Right kidney (tissue), 9 donors: ENCODE results near the gene RAB24.
"Not testable (repeated sequence)": the region's sequence is repeated elsewhere in the genome, so short reads cannot be mapped to it uniquely, and the experiment has no call there.

ENCODE experiments used
- DNase-seq: peaks from one replicate; pipeline ENCODE4 v3.0.0-alpha.2; 2016
- long read RNA-seq, 8 donors: transcript quantifications; one replicate each; lab custom pipeline, GENCODE V29; 2026

RAB24 gene
- long read RNA-seq, donor 1, transcript RAB24-201 (8 exons, 1,311 nt), result major isoform, 15 of 23 reads
- long read RNA-seq, donor 1, transcript RAB24-206 (7 exons, 1,820 nt), result minor isoform, 7 of 23 reads
- long read RNA-seq, donor 1, partial matches to known transcripts, result 0 of 23 reads
- long read RNA-seq, donor 1, other reads (novel, unspliced or antisense), result 0 of 23 reads
- long read RNA-seq, donor 2, partial matches to known transcripts, result 0 of 6 reads
- long read RNA-seq, donor 2, other reads (novel, unspliced or antisense), result 0 of 6 reads
- long read RNA-seq, donor 3, transcript RAB24-201 (8 exons, 1,311 nt), result major isoform, 7 of 13 reads
- long read RNA-seq, donor 3, partial matches to known transcripts, result 0 of 13 reads
- long read RNA-seq, donor 3, other reads (novel, unspliced or antisense), result 0 of 13 reads
- long read RNA-seq, donor 4, transcript RAB24-201 (8 exons, 1,311 nt), result minor isoform, 5 of 13 reads
- long read RNA-seq, donor 4, transcript RAB24-206 (7 exons, 1,820 nt), result major isoform, 8 of 13 reads
- long read RNA-seq, donor 4, partial matches to known transcripts, result 0 of 13 reads
- long read RNA-seq, donor 4, other reads (novel, unspliced or antisense), result 0 of 13 reads
- long read RNA-seq, donor 5, transcript RAB24-201 (8 exons, 1,311 nt), result major isoform, 9 of 24 reads
- long read RNA-seq, donor 5, partial matches to known transcripts, result 10 of 24 reads
- long read RNA-seq, donor 5, other reads (novel, unspliced or antisense), result 0 of 24 reads
- long read RNA-seq, donor 6, transcript RAB24-201 (8 exons, 1,311 nt), result major isoform, 8 of 11 reads
- long read RNA-seq, donor 6, partial matches to known transcripts, result 0 of 11 reads
- long read RNA-seq, donor 6, other reads (novel, unspliced or antisense), result 0 of 11 reads
- long read RNA-seq, donor 7, transcript RAB24-206 (7 exons, 1,820 nt), result minor isoform, 5 of 24 reads
- long read RNA-seq, donor 7, transcript RAB24-201 (8 exons, 1,311 nt), result major isoform, 12 of 24 reads
- long read RNA-seq, donor 7, partial matches to known transcripts, result 6 of 24 reads
- long read RNA-seq, donor 7, other reads (novel, unspliced or antisense), result 0 of 24 reads
- long read RNA-seq, donor 8, transcript RAB24-201 (8 exons, 1,311 nt), result major isoform, 10 of 14 reads
- long read RNA-seq, donor 8, partial matches to known transcripts, result 0 of 14 reads
- long read RNA-seq, donor 8, other reads (novel, unspliced or antisense), result 0 of 14 reads

DNA sequence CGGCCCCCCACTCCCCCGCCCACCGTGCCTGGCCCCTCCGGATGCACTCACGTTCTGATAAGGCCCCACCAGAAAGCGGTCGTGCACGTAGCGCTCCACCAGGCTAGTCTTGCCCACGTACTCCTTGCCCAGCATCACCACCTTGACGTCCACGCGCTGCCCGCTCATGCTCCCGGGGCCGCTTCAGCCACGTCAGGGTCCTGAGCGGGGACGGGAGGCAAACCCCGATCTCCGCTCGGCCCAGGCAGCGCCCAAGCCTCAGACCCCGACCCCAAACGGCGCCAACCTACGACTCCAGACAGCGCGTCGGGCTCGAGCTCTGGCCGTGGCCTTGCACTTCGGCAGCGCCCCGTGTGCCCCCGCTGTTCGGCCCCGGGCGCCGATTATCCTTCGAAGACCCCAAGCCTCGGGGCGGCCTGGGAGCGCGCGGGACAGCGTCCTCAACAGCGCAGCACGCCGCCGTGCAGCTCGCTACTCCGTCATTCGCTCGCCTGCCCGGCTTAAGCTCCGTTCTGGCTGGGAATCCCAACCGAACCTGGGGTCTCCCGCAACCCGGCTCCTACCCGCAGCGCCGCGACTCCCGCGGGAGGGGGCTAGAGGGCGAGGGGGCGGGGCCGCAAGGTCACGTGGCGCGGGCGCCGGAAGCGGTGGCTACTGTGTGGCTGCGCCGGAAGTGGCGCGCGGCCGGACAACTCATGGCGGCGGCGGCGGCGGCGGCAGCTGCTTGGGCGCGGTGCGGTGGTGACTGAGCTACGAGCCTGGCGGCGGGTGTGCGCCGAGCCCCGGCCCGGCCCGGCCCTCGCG is at the start of gene RAB24, which contains the start of gene PRELID1:
RAB24 (minus strand) TSS at position 599 of the 804 bp plus-strand sequence; CDS start at position 168, 431 bp downstream.
PRELID1 (plus strand) TSS at position 679 of the 804 bp plus-strand sequence. CDS start 187 bp downstream, outside the sequence.
- peak; percentile 89 for DNase-seq

DNA sequence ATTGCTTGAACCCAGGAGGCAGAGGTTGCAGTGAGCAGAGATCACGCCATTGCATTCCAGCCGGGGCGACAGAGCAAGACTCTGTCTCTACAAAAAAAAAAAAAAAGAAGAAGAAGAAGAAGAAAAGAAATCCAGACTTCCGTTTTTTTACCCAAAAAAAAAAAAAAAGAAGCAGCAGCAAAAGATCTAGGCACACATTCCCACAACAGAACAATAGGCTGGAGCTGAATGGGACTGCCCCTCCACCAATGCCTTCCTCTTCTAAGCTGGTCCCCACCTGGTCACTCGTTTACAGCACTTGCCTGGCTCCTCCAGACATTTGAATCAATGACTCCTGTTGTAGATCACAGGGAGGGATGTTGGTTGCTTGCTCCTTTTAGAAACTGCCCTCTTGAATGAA is 49.6 kb upstream of the RAB24 start:
- DNase-seq, result no peak

DNA sequence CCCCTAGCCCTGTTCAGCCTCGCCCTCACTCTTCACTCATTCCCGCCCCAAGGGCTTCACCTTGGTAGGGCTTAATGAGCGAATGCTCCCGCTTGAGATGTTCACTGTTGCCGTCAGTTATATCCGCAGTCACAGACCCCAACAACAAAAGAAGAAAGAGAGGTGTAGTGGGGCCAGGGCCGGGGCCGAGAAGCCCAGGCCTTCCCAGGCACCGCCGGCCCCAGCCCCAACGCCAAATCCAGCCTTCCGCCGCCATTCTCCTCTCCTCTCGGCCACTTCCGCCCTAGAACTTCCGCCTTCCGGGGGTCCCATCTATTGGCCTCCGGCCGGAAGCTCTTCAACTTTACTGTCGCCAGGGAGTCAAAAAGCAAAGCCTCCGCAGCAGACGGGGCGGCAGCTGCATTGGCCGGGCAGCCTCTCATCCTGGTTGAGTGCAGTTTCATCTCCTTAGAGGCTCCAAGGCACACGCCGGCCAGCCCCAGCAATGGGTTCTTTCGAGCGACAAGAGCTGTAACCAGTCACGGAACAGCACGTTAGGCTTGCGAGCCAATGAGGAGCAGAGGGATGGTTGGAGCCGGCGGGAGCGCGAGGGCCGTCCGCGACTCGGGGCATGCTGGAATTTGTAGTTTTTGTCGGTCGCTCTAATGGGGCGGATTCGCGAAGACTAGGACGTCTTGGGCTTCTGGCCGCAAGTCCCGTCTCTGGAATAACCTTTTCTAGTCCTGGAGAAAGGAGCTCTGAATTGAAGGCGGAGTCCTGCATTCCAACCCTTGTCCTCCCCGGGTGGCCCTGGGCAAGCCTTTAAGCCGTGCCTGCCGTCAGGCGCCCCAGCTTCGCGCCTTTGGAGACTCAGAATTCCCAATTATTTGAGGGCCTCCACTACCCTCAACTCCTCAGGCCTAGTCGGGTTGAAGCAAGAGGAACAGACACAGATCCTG is 48.1 kb upstream of the RAB24 start, which contains the start of gene LMAN2:
LMAN2 (minus strand) TSS at position 277 of the 938 bp plus-strand sequence; CDS start at position 256, 21 bp downstream.
- DNase-seq, result peak; percentile 97

DNA sequence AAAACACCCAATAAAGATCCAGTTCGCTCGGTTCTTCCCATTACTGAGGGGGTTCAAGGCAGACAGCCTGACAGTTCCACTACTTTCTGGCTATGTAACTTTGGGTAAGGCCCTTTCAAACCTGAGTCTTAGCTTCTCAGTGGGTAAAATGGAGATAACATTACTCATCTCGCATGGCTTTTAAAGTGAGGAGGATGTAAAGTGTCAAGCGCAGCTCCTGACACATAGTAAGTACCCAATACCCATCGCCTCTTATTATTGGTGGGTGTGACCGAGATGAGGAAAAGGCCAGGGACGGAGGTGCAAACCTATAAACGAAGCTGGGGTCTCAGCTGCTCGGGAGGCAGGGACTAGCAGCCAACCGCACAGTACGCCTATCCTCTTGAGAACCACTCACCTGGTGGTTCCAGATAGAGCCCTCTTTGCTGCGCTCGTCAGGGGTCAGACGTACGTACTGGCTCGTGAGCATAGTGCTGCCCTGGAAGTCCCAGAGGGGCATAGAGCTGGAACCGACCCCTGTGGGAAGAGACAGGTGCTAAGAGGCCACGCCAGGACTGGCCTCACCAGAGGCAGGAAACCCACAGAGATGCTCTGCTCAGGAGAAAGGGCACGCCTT is 47.4 kb upstream of the RAB24 start:
- no peak for DNase-seq

DNA sequence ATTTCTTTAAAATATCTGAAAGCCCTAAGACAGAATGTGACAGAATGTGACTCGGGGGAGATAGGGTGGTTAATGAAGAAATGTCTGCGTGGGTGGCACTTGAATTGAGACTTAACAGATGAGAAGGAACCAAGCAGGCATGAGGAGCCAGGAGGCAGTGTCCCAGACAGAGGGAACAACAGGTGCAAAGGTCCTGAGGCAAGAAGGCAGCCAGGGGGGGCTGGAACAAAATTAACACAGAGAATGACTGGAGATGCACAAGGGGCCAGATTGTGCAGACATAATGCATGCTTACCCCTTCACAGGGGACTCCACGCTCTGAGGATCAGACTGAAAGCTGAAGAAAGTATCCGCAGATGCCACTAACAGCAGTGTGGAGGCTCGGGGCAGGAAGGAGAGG is 46.2 kb upstream of the RAB24 start:
- DNase-seq, result no peak

DNA sequence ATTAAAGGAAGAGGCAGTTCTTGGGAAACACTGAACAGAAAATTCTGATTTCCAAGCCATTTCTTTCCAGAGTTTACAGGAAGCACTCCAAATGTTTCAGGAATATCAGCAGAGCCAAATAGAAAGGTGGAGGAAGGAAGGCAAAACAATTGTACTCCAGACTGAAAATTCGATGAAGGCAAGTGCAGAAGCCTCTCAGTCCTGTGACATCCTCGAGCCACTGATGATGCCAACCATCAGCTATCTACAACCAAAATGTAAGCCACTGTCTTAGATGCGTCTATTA is 45.8 kb upstream of the RAB24 start:
- DNase-seq, result no peak

DNA sequence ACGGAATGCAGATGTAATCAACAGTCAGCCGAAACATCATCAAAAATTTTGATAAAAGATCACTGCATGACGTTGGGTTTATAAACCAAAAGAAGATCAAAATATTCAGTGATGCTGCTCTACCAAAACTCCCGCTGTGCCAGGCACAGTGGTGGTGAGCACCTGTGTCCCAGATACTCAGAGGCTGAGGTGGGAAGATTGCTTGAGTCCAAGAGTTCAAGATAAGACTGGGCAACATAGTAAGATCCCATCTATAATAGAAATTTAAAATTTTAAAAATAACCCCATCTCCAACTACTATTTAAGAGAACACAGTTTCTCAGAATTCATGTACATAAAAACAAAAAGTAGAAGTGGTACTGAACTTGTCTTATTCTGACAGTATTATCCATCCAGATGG is 44.2 kb upstream of the RAB24 start:
- DNase-seq, result no peak

DNA sequence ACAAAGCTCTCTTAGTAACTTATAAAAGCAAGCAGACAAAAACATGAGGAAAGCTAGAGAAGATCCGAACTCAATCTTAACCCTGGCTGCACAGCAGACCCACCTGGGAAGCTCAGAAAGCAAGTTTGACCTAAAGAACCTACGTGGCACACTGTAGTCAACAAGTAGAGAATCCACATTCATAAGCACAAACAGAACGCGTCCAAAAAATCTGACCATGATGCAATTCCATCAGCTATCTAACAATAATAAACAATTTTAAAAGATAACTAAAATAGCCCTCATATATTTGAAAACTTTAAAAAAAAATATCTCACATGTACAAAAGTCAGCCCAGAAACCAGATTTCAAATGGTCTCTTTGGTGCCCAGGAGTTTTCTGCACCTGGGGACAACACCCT is 43.3 kb upstream of the RAB24 start:
- no peak for DNase-seq

DNA sequence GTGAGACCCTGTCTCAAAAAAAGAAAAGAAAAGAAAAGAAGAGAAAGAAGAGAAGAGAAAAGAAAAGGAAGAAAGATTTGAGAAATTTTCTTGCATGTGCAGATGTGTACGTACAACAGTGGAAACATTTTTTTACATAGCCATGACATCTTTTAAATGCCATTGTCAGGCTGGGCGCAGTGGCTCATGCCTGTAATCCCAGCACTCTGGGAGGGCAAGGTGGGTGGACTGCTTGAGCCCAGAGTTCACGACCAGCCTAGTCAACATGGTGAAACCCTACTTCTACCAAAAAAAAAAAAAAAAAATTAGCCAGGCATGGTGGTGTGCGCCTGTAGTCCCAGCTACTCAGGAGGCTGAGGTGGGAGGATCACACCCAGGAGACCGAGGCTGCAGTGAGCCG is 41.4 kb upstream of the RAB24 start:
- DNase-seq, result no peak

DNA sequence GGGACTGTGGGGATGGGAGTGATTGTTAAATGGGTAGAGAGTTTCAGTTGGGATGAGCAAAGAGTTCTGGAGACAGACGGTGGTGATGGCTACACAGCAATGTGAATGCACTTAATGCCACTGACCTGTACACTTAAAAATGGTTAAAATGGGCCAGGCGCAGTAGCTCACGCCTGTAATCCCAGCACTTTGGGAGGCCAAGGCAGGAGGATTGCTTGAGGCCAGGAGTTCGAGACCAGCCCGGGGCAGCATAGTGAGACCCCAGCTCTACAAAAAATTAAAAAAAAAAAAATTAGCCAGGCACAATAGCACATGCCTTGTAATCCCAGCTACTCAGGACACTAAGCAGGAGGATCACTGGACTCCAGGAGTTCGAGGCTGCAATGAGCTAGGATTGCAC is 40.3 kb upstream of the RAB24 start:
- no peak for DNase-seq

DNA sequence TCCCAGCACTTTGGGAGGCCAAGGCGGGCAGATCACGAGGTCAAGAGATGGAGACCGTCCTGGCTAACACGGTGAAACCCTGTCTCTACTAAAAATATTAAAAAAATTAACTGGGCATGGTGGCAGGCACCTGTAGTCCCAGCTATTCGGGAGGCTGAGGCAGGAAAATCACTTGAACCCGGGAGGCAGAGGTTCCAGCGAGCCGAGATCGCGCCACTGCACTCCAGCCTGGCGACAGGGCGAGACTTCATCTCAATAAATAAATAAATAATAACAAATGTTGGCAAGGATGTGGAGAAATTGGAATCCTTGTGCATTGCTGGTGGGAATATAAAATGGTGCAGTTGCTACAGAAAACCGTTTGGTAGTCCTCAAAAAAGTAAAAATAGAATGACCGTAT is 39.5 kb upstream of the RAB24 start:
- DNase-seq, result not testable (repeated sequence)

DNA sequence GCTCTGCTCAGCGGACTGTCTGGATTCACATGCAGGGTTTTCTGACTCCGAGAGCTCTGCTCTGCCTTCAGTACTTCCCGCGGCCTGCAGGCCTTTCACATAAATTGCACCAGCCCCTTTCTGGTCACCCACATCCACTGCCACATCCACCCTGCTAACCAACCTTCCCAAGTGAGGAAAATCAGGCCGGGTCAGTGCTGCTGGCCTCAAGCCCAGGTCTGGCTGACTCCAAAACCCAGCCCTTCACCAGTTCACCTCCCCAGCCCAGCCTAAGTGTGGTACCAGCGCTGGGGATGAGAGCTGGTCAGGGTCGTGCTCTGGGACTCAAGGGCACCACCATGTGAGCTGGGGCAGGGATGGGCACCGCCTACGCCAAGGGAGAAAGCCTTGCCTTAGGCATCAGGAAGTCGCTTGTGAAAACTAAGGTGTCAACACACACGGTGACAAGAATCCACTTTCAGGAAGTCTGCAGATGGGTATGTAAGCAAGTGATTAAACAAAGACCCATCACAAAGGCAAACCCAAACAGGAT is 35.7 kb upstream of the RAB24 start:
- no peak for DNase-seq

DNA sequence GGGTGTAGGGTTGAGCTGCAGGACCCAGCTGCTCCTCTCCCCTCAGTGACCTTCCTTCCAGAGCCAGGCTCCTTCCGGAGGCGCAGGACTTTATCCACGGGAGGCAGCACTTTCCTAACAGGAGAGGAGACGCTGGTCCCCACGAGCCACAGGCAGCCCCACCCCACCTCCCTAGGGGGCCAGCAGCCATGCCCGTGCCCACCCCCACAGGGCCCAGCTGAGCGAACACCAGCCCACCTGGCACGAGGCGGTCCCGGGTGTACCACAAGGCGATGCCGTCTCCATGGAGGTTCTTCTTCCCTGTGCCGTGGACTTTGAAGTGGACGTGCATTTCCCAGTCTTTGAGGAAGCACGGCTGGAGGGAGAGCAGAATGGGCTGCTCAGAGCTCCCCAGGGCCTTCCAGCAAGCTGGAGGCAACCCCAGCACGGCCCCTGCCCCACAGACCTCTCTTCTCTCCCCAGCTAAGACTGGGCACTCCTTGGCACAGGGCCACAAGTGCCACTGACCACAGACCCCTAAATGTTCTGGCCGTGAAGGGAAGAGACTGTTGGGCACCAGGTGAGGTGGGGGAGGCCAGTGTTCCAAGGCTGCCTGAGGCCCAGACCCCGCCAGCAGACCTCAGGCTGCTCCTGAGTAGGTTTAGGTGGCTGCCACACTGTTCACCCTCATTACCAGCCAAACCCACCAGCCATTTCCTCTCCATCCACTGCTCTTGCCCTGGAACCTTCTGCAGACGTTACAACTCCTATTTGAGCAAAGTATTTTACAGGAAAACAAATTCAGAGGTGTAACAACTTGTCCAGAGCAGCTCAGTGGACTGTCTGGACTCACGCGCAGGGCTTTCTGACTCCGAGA is 35.0 kb upstream of the RAB24 start:
- no peak for DNase-seq

DNA sequence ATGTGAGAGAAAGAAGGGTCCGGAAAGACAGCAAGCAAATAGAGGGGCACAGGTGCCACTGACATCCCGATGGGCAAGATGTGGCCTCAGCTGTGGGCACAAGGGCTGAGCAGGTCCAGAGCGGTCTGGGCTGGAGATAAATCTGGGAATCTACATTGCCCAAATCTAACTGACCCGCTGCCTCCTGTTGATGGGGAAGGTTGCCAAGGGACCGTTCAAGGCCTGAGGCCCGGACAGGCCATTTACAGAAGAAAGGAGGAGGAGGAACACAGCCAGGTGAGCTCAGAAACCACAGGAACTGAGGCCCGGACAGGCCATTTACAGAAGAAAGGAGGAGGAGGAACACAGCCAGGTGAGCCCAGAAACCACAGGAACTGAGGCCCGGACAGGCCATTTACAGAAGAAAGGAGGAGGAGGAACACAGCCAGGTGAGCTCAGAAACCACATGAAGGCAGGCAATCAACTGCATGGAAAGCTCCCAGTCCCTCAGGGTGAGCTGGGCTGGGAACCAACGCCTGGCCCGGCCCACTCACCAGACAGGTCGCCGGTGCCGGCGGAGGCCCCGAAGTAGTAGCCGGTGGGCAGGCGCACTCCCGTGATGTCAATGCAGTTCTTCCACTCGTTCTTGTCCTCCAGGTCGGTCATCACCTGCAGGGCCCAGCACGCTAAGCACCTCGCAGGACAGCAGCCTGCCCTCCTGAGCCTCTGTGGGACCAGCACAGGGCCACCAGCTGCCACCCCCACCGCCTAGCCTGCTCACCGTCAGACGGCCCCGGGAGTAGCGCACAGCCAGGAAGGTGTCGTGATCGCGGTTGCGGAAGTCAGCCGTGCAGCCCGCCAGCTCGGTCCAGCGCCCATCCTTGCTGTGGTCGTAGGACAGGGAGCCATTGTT is 33.3 kb upstream of the RAB24 start:
- no peak for DNase-seq

DNA sequence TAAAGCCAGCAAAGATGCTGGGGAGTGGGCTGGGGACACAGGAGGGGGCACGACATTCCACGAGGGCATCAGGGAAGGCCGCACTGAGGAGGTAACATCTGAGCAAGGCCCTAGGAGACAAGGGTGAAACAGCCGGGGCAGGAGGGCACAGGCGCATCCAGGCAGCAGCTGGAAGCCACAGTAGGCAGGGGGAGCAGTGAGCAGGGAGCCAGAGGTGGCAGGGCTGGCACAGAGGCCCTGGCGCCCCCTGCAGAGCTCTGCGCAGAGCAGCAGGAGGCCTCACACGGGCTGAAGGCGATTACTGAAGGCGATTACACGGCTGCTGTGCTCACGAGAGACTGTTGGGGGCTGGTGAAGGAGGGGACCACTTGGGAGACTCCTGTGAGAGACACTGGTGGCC is 32.6 kb upstream of the RAB24 start:
- no peak for DNase-seq

DNA sequence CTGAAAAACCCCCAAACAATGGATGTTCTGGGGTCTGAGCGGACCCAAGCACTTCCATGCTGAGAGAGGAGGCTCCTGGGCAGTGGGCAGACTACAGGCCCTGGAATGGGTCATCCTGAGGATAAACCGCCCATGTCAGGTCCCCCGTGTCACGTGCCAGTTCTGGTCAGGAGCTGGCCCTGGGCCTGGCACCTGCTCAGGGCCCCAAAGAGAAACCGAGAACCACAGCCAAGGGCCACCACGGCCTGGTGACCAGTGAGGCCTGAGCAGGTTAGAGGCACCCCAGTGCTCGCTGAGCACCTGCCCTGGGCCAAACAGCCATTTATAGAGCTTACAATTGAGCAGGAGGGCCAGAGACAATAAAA is 32.2 kb upstream of the RAB24 start:
- no peak for DNase-seq

DNA sequence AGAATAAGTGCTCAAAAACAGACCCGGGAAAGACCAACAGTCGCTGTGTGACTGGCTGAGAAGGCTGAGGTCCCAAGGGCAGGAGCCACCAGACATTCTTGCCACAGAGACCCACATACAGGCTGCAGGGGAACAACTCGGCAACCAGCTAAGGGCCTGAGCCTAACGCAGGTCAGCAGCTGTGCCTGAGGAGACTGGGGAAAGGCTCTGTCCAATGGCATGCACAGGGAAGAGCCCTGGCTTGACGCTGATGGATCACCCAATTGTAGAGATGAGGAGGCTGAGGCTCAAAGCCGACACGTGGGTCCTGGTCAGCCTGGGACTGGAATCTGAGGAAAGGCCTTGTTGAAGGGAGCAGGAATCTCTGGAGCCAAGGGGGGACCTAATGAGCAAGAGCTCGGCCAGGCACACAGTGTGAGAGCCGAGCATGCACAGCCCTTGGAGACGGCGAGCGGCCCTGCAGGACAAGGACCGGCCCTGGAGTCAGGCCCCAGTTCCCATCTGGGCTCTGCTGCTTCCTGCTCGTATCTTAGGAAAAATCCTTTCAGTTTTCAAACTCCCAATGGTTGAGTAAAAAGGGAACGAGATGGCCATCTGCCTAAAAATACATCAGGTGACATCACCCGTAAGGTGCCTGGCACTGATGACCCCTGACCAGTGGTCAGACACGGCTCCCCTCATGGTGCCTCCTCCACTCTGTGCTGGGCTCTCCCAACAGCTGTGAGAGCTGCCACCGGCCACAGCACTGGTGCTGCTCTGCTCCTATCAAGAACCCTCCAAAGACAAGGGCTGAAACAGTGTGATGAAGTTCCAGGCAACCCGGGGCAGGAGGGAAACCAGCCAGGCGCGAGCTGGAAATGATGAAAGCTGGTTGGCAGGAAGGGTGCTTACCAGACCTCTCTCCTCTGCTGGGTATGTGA is 31.5 kb upstream of the RAB24 start:
- DNase-seq, result no peak
